Measurements from ENCODE around the gene PPM1G. TPM values are rescaled to one million over a fixed set of nuclear protein-coding genes. Genes with fewer than 3 reads are reported as not detected.

Gene PPM1G
- total RNA-seq, 1 donor from 2014 or later: 157 TPM

DNA sequence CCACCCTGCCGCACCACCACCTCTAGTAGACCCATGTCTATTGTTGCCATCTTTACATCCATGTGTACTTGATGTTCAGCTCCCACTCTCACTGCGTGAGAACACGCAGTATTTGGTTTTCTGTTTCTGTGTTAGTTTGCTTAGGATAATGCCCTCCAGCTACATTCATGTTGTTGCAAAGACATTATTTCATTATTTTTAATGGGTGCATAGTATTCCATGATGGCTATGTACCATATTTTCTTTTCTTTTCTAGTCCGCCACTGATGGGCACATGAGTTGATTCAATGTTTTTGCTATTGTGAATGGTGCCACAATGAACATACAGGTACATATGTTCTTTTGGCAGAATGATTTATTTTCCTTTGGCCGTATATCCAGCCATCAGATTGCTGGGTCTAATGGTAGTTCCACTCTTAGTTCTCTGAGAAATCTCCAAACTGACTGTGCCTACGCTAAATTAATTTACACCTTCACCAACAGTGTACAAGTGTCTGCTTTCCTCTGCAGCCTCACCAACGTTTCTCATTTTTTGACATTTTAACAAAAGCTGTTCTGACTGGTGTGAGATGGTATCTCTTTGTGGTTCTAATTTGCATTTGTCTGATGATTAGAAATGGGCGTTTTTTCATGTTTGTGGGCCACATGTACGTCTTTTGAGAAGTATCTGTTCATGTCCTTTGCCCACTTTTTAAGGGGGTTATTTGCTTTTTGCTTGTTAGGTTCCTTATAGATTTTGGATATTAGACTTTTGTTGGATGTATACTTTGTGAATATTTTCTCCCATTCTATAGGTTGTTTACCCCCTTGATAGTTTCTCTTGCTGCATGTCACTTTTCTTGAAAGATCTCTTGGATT, 18.3 kb downstream of the PPM1G start:
- TF ChIP-seq, protein P1, sequence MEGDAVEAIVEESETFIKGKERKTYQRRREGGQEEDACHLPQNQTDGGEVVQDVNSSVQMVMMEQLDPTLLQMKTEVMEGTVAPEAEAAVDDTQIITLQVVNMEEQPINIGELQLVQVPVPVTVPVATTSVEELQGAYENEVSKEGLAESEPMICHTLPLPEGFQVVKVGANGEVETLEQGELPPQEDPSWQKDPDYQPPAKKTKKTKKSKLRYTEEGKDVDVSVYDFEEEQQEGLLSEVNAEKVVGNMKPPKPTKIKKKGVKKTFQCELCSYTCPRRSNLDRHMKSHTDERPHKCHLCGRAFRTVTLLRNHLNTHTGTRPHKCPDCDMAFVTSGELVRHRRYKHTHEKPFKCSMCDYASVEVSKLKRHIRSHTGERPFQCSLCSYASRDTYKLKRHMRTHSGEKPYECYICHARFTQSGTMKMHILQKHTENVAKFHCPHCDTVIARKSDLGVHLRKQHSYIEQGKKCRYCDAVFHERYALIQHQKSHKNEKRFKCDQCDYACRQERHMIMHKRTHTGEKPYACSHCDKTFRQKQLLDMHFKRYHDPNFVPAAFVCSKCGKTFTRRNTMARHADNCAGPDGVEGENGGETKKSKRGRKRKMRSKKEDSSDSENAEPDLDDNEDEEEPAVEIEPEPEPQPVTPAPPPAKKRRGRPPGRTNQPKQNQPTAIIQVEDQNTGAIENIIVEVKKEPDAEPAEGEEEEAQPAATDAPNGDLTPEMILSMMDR (conservative IDR thresholded peaks at IDR 0.05): no peak
- Mint-ChIP-seq H3K27ac (ENCODE audit: unreplicated experiment) (no peak overlapping the region), H3K9me3 (no peaks in the 10 kb centered on the region), H3K36me3 (ENCODE audit: low read depth) (peaks cover 18% of the 10 kb centered on the region), H3K4me3 (no peak overlapping the region), H3K4me1 (no peaks in the 10 kb centered on the region), H3K27me3 (ENCODE audit: low read depth) (no peaks in the 10 kb centered on the region)
- no peak for DNase-seq (ENCODE audit: low read depth, low spot score)

DNA sequence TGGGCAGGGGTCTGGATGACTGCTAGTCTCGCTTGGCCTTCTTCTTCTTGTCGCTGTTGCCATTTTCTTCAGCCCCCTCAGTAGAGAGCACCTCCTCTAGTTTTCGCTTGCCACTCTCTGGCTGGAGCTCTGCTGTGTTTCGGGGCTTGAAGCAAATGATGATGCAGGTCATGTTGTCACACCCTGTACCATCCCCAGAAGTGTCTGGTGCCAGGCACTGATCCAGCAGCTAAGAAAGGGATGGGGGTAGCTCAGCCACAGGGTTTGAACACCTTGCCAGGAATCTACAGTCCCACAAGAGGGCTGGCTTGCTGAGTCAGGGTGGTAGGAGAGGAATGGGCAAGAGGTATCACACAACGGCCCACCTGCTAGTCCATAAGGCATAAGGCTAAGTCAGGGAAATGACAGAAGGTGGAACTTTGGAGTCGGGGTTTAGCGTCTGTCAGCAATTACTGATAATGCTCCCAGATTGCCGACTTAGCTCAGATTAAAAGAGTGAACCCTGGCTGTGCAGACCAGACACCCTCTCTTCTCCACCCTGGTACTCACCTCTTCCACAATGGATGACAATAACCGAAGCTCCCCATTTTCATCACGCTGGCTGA, 27.7 kb downstream of the PPM1G start:
- H3K9me3 Mint-ChIP-seq: no peaks in the 10 kb centered on the region
- peaks cover 19% of the 10 kb centered on the region for H3K36me3 Mint-ChIP-seq (ENCODE audit: low read depth)
- peak overlapping the region; percentile 99 for H3K27ac Mint-ChIP-seq (ENCODE audit: unreplicated experiment)
- TF ChIP-seq, protein P1 (conservative IDR thresholded peaks at IDR 0.05): no peak
- peaks cover 26% of the 10 kb centered on the region for H3K4me1 Mint-ChIP-seq
- no peak for DNase-seq (ENCODE audit: low read depth, low spot score)
- peak overlapping the region; percentile 94 for H3K4me3 Mint-ChIP-seq
- peaks cover 10% of the 10 kb centered on the region for H3K27me3 Mint-ChIP-seq (ENCODE audit: low read depth)

DNA sequence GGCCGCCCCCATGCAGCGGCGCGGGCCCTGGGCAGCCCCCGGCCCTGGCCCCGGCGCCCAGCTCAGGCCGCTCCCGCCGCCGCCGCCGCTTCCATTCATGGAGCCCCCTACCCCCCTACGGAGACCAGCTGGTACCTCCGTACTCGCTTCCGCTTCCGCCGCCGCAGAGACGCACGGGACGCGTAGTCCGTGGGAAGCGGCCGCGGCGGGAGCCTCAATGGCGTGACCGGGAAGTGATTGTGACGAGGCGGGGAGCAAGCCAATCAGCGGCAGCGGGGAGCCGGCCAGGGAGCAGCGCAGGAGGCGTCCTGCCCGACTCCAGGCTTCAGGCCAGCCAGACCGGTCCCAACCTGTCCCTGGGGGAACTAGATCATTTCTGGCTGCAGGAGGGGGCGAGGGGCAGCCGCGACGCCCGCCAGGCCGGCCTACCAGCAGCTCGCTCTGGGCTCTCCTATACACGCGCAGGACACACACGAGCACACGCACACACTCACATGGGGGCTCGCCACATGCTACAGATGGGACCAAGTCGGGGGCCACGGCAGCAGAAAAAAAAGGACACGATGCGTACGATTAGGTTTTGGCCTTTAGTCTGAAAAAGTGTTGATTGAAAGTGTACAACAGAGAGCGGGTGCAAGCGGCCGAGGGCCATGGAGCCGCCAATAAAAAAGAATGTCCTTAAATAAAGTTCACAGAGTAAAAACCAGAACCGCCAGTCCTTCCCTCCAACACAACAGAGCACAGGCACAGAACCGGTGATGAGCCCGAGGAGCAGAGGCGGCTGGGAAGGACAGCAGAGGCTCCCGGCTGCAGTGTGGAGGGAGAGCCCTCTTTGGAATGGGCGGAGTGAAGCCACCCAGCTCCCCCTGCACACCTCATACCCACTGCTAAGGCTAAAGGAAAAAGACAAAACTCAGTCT, 28.5 kb downstream of the PPM1G start, which contains the start of gene ZNF513:
Gene ZNF513, minus strand, starts transcription at position 109 of the 920 bp plus-strand sequence. CDS start 208 bp downstream, outside the sequence.
- Mint-ChIP-seq H3K36me3 (ENCODE audit: low read depth) (peaks cover 21% of the 10 kb centered on the region), H3K4me3 (peak within 1 kb of the TSS; percentile 94), H3K27ac (ENCODE audit: unreplicated experiment) (peak within 1 kb of the TSS; percentile 99), H3K4me1 (peaks cover 26% of the 10 kb centered on the region), H3K9me3 (no peaks in the 10 kb centered on the region), H3K27me3 (ENCODE audit: low read depth) (peaks cover 10% of the 10 kb centered on the region)
- DNase-seq (ENCODE audit: low read depth, low spot score): peak; percentile 86
- TF ChIP-seq, protein P1 (conservative IDR thresholded peaks at IDR 0.05): no peak

DNA sequence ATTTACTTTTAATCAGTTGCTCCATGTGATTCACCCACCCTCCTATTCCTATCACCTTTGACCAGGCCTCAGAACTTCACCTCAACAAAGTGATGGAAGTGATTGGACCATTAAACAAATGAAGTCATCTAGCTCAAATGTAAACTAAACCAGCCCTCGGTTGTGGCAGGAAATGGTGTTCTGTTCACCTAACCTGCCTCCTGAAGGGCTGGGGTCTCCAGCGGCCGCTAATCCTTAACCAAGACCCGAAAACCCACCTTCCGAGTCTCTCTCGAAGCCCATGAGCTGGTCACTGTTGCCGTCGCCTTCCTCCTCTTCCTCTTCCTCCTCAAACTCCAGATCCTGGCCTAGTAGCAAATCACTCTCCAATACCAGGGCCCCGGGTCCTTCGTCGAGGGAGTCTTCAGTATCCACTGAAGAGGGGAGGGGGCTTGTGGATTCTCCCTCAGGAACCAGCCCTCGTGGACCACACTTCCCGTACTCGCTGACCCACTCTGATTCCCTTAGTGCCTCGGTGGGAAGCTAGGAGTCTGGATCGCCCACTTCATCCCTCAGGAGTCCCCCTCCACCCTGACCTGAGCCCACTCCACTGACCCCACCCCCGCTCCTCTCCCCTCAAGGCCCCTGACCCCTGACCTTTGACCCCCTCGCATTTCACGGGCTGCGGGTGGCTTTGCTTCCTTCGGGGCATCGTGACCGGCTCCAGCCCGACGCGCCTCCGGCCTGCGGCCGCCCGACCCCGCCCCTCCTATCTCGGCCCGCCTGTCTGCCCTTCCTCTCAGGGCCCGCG, 29.4 kb downstream of the PPM1G start:
- peaks cover 26% of the 10 kb centered on the region for H3K4me1 Mint-ChIP-seq
- H3K36me3 Mint-ChIP-seq (ENCODE audit: low read depth): peaks cover 22% of the 10 kb centered on the region
- H3K27me3 Mint-ChIP-seq (ENCODE audit: low read depth): peaks cover 10% of the 10 kb centered on the region
- TF ChIP-seq, protein P1 (conservative IDR thresholded peaks at IDR 0.05): no peak
- no peaks in the 10 kb centered on the region for H3K9me3 Mint-ChIP-seq
- DNase-seq (ENCODE audit: low read depth, low spot score): peak; percentile 71
- H3K27ac Mint-ChIP-seq (ENCODE audit: unreplicated experiment): peak overlapping the region; percentile 54
- peak overlapping the region; percentile 94 for H3K4me3 Mint-ChIP-seq
